Breast epithelium (tissue), 3 donors: ENCODE results near the gene SLC12A2.

Experiments
- CTCF ChIP-seq, 3 donors: fragments of 450-650 bp; IDR thresholded peaks; one replicate each; pipeline ENCODE4 v1.5.1; 2016 to 2017; ENCODE audit warnings: antibody characterized with exemption in 3 of 3, mild to moderate bottlenecking in 3 of 3, moderate library complexity in 3 of 3
- POLR2A ChIP-seq: fragments of 450-650 bp; IDR thresholded peaks from one replicate; pipeline ENCODE4 v1.6.1; 2016; ENCODE audit warnings: antibody characterized with exemption, mild to moderate bottlenecking, moderate library complexity

DNA sequence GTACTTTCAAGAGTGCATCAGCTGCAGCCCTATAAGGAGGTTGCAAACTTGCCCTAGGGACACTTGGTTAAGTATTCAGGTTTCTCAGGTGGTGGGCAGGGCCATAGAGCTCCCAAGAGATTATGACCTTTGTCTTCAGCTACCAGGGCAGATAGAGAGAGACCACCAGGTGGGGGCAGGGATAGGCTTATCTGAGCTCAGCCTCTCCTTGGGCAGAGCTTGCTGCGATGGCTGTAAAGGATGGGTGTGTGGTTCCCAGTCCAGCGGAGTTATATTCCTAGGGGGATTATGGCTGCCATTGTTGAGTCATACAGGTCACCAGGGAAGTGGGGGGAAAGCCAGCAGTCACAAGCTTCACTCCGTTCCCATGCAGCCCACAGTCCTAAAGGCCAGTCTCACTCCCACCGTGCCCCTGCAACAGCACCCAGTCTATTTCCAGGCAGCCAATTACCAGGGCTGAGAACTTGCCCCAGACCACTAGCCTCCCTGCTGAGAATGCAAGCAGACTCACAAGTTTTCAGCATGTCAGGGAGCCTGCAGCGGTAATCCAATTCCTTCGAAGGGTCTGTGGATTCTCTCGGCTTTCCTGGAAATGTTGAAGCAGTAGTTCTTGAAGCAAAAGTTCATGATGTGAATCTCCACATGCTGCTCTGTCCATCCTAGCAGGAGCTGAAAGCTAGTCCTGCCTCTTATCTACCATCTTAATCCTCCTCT is 151.5 kb downstream of the SLC12A2 start:
- no peak for TF ChIP-seq CTCF (IDR thresholded peaks at IDR 0.05)
- TF ChIP-seq POLR2A: no peak
